Activated naive CD4-positive, alpha-beta T cell treated with Interleukin-2 at 50 U/mL for 16 hours (primary cell): Measurements from ENCODE around the gene PKIB.
"Not testable (repeated sequence)": the region's sequence is repeated elsewhere in the genome, so short reads cannot be mapped to it uniquely, and the experiment has no call there.

Experiments
- DNase-seq: peaks from one replicate; pipeline ENCODE4 v3.0.0-alpha.2; 2020

The PKIB gene

GRCh38 chr6:122621638-122622037 is 11.4 kb downstream of the PKIB start:
- no peak for DNase-seq

DNA sequence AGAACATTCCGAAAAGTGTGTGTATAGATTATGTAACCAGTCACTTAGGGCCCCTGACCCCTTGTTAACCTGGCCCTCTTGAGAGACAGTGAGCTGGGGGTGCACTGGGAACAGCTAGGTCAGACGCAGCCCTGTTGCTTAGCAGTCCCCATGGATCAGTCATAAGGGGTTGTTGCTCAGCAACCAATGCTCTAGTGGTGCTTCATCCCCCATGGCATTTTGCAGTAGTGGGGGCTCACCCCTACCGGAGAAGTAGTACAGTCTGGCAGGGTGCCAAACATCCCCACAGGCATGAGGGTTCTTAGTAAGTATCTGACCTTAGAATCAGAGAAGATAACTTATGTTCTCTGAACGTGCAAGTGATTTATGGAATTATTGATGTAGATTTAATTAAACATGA is 12.3 kb downstream of the PKIB start:
- DNase-seq, result no peak

DNA sequence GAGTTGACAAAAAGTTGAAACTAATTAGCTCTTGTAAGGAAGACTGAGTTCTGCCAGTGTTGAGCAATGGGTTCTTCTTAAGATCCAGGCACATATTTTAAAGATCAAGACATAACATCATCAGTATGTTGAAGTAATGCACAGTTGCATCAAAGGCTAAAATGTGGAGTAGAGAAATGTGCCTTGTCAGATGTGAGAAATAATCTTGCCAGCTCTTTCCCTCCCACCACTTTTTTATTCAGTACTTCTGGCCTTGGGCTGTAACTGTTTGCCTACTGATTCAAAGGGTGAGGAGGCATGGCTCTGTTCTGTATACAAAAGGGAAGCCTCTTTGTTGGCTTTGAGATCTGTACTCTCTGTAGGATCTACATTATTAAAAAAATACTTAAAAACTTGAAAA is 13.1 kb downstream of the PKIB start:
- DNase-seq, result no peak

GRCh38 chr6:122624853-122625252 is 14.6 kb downstream of the PKIB start:
- no peak for DNase-seq

GRCh38 chr6:122628714-122629113 is 18.5 kb downstream of the PKIB start:
- DNase-seq, result no peak

GRCh38 chr6:122631571-122632249 is 21.5 kb downstream of the PKIB start:
- DNase-seq, result no peak

DNA sequence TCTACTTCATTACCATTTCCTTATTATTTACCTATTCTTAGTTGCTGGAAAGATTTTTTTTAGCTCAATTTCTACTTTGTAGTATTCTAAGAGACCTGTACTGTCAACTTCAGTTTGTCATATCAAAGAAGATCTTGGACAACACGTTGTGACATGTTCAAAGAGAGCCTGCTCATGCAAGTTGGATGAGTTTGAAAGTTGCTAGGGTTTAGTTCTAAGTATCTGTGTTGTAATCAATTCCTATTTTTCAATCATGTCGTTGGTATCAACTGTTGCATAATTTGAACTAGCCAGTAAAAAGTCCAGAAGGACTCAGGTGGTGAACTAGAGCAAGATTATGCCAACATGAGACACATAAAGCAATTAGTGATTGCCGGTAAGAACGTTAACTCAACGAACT is 30.2 kb downstream of the PKIB start:
- DNase-seq, result no peak

- no peak for DNase-seq
These were observed 31.6 kb downstream of the PKIB start for GRCh38 chr6:122641819-122642218.

DNA sequence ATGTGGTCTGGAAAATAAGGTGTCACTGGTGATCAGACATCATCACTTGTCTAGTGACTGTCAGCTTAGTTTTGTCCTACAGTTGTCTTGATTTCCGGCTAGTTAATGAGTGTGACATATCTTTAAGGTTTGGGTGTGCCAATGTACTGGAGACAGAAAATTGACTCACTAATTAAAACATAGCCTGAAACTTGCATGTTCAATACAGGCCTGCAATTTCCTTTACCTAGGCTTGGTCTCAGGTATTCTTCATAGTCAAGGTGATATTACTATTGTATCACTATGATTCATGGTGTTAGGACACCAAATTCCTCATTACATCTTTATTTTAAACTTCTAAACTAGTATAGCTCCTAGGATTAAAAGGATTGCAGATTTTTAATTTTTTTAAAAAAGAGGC is 32.4 kb downstream of the PKIB start:
- not testable (repeated sequence) for DNase-seq

DNA sequence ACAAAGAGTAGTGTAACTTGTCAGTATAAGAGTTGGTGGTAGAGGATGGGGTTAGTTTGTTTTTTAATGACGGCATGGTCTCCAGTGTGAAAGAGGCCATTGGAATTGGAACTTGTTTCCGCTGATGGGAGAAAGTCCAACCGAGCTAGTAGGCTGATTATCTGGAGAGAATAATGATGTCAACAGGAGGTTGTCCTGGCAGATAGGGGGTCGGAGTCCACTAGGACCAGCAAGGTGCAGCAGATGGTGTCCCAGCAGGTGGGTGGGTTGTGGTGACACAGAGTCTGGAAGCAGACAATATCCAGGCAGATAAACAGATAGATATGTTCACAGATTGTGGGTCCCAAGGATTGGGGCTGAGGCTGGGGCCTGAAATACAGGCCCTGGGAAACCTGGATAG is 35.1 kb downstream of the PKIB start:
- DNase-seq, result no peak

DNA sequence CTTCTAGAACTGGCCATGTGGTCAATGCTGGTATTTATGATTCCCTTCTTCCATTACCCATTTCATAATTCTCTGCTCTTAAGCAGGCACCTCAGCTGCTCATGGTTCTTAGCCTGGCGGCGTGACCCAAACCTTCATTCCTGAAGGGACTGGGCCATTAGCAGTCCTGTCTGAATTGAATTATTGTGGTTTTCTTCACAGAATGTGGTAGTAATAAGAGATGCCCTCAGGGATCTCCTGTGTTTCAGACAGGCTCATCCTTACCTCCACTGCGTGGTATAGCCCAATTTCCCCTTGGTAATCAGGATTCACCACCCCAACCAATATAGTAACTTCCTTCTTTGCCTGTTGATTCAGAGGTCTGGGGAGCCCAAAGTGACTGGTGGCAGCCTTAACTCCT is 37.6 kb downstream of the PKIB start:
- DNase-seq, result no peak

GRCh38 chr6:122648726-122649125 is 38.5 kb downstream of the PKIB start:
- no peak for DNase-seq

DNA sequence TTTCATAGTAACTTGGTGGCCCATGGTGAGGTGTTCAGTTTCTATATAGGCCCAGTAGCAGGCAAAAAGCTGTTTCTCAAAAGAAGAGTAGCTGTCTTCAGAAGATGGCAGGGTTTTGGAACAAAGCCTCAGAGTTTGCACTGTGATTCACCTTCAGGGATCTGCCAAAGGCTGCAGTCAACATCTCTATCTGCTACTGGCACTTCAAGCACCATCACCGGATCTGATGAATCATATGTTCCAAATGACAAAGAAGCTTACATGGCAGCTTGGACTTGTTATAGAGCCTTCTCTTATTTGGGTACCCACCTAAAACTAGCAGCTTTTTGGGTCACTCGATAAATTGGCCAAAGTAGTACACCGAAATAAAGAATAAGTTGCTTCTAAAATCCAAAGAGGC is 39.5 kb downstream of the PKIB start:
- DNase-seq, result no peak

DNA sequence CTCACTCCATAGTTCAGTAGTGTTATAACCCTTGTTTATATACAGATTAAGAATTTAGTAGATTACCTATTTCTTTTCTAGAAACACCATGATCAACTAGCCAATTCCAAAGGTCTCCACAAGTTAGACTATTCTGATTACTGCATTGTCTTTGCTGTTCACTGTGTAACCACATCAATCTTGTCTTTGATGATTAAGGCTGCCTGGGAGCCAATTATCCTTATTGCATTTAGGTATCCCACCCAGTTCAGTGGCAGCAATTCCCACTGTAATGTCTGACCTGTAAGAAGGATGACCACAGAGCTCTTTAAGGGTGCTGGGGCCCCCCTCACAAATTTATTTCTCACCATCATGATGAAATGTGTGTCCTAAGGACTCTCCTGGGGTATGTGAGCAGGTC is 40.2 kb downstream of the PKIB start:
- no peak for DNase-seq

- DNase-seq, result no peak
These were observed 40.8 kb downstream of the PKIB start for GRCh38 chr6:122651031-122651430.

- DNase-seq, result no peak
These were observed 41.4 kb downstream of the PKIB start for GRCh38 chr6:122651604-122652003.

DNA sequence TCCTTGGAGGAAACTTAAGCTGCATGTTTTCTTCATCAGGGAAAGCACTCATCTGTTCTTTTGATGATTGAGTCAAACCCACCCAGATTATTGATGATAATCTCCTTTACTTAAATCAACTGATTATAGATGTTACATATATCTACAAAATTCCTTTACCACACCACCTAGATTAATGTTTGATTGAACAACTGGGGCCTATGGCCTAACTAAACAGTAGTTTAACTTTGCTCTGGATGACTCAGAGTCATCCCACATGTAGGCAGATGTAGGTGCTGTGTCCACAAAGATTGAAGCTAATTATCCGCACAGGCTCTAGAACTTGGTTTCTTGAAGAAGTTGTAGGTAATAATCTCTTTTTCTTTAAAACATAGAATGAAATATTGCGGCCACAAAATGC is 42.2 kb downstream of the PKIB start:
- no peak for DNase-seq

- no peak for DNase-seq
These were observed 42.9 kb downstream of the PKIB start for GRCh38 chr6:122653094-122653493.

GRCh38 chr6:122654012-122654411 is 43.8 kb downstream of the PKIB start:
- no peak for DNase-seq

GRCh38 chr6:122657601-122658000 is 47.4 kb downstream of the PKIB start:
- DNase-seq, result no peak

DNA sequence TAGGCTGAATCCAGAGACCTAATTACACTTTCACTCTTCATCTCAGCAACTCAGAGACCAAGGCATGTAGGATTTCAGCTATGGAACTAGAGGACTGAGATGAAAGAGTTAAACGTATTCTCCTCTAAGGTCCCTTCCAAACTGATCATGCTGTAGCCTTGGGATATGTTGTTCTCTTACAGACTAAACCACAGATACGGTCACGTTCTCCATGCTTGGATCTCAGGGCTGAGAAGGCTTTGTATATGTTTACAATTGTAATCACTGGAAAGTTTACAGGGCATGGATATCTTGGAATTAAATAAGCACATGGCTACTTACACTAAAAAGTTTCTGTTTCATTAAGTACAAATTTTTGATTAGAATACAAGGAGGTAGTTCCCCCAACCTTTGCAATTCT is 50.1 kb downstream of the PKIB start:
- DNase-seq, result no peak

DNA sequence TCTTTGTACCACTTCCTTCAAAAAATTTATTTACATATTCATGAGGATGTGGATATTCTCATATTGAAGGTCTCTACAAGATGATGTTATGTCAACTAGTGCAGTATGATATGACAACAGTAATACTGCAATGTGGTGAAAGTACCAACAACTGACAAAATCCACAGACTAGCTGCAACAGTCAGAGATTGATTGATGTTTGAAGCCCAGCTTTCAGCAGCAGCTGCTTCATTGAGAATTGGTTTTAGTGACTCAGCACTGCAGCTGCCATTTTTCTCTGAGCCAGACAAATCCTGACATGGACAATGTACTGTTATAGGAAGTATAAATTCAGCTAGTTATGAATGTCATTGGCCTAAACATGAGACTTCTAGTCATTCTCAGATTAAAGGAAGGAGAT is 53.8 kb downstream of the PKIB start:
- no peak for DNase-seq

GRCh38 chr6:122665929-122666328 is 55.7 kb downstream of the PKIB start:
- DNase-seq, result no peak

GRCh38 chr6:122666418-122666817 is 56.2 kb downstream of the PKIB start:
- no peak for DNase-seq

DNA sequence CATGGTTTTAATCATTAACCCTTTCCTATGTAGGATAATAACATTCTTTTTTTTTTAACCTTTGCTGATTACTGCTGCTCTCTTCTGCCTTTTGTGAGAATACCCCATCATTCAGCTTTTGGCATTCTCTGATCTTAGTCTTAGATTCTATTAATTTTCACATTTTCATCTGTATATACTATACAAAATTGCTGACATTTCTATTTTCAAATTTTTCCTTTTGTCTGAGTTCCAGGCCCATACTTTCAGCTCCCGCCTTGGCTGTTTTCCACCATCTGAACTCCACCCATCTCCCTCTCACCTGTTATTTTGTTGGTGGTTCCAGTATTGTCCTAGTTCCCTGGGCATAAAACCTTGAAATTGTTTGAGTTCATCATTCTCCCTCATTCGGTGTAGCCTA is 59.2 kb downstream of the PKIB start:
- no peak for DNase-seq

DNA sequence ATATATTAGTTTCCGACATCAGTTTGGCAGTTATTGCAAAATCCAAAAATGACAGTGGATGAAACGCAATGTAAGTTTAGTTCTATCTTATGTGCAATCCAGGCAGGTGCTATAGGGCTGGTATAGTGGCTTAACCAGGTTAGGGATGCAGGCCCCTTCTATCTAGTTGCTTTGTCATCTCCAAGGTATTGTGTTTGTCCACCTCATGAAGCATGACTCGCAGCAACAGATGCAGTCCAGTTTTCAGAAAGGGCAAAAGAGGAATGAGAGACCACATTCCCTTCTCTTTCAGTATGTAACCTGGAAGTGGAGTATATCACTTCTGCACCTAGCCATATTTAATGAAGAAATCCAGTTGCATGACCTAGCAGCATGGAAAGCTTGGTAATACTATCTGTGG is 59.7 kb downstream of the PKIB start:
- no peak for DNase-seq
